Cardiac fibroblast (primary cell): ENCODE data around the gene AKAP8.

Experiments
- DNase-seq, 2 donors: peaks; one replicate each; pipeline versions ENCODE4 v3.0.0 to v3.0.0-alpha.2; 2010; ENCODE audit warnings: low read depth in 2 of 2
- H3K4me3 ChIP-seq, 2 donors: replicated peaks in 1 of 2; 1 replicate in 1 of 2; 2 replicates in 1 of 2; pipeline ENCODE4 v1.5.1; 2011; ENCODE audit warnings: low read depth in 2 of 2, low read length in 2 of 2, mild to moderate bottlenecking in 2 of 2, moderate library complexity in 1 of 2
- TF ChIP-seq, protein P1 (sequence below): IDR thresholded peaks from one replicate; pipeline ENCODE4 v1.5.1; 2011; ENCODE audit warnings: low read depth, mild to moderate bottlenecking, low read length, inconsistent platforms

The AKAP8 gene

DNA sequence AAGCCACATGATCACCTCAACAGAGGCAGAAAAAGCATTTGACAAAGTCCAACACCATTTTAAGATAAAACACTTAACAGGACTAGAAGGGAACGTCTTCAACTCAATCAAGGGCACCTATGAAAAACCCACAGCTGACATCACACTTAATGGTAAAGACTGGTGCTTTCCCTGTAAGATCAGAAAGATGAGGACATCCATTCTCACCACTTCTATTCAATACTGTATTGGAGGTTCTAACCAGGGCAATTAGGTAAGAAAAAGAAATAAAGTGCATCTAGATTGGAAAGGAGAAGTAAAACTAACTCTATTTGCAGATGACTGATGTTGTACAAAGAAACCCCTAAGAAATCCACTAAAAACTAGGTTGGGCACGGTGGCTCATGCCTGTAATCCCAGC lies 11.2 kb upstream of the AKAP8 start:
- TF ChIP-seq, protein P1, sequence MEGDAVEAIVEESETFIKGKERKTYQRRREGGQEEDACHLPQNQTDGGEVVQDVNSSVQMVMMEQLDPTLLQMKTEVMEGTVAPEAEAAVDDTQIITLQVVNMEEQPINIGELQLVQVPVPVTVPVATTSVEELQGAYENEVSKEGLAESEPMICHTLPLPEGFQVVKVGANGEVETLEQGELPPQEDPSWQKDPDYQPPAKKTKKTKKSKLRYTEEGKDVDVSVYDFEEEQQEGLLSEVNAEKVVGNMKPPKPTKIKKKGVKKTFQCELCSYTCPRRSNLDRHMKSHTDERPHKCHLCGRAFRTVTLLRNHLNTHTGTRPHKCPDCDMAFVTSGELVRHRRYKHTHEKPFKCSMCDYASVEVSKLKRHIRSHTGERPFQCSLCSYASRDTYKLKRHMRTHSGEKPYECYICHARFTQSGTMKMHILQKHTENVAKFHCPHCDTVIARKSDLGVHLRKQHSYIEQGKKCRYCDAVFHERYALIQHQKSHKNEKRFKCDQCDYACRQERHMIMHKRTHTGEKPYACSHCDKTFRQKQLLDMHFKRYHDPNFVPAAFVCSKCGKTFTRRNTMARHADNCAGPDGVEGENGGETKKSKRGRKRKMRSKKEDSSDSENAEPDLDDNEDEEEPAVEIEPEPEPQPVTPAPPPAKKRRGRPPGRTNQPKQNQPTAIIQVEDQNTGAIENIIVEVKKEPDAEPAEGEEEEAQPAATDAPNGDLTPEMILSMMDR: no peak
- H3K4me3 ChIP-seq: no peak overlapping the region
- no peak for DNase-seq

DNA sequence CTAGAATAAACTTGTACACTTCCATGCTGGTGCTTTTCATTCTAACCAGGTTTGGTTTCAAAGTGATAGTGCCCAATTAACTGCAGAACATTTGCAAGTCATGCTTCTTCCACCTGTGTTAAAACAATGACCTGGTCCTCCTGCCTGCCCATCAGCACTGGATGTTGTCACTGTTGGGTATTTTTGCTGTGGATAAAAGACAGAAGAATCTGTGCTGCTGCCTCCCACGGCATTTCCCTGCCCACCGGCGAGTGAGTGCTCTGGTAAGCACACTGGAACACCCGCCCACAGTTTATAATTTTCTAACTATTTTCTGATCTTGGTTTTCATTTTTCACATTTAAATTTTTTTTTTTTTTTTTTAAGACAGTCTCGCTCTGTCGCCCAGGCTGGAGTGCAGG lies 2.3 kb upstream of the AKAP8 start:
- TF ChIP-seq, protein P1: no peak
- H3K4me3 ChIP-seq: no peak overlapping the region
- no peak for DNase-seq

DNA sequence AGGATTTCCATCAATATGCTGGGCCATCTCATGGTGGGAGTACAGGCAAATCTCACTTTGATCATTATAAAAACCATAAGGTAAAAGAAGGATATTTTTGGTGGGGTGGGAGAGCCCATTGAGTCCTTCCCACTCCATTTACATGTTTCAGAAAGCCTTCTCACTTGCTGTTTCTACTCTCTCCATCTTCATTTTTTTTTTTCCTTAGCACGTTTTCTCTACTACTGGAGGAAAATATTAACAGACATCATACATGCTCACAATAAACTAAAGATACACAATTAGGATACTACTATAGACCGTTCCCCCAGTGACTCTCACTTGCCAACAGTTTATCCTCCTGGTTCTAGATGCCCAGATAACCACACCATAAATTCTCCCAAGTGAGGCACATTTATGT lies 1.8 kb upstream of the AKAP8 start:
- TF ChIP-seq, protein P1: no peak
- DNase-seq: no peak
- no peak overlapping the region for H3K4me3 ChIP-seq

DNA sequence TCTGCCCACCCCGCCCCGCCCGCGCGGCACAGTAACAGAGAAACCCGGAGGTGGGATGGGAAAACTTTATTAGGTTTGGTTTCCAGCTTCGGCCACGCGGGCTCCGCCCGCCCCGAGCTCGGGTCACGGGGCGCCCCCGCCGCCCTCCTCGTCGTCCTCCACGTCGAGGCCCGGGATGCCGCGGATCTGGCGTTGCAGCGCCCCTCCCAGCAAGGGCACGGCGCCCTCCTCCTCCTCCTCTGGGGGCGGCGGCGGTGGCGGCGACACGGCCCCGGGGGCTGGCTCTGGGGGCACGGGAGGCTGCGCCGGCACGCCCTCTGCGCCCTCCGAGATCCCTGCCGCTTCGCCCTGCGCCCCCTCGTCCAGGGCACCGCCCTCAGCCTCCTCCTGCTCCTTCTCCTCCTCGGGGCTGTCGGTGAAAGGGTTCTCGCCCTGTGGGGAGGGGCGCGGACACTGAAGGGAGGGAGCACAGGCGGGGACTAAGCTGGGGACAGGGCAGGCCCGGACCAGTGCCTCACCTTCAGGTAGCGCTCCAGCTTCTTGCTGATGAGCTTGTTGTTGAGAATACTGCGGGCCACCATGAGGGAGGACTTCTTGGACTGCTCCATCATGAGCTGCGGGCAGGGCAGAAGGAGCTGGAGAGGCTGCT lies 536 bp upstream of the AKAP8 start:
- DNase-seq: peak; percentile 39 to 50
- TF ChIP-seq, protein P1: no peak
- peak overlapping the region; percentile 57 to 62 for H3K4me3 ChIP-seq

DNA sequence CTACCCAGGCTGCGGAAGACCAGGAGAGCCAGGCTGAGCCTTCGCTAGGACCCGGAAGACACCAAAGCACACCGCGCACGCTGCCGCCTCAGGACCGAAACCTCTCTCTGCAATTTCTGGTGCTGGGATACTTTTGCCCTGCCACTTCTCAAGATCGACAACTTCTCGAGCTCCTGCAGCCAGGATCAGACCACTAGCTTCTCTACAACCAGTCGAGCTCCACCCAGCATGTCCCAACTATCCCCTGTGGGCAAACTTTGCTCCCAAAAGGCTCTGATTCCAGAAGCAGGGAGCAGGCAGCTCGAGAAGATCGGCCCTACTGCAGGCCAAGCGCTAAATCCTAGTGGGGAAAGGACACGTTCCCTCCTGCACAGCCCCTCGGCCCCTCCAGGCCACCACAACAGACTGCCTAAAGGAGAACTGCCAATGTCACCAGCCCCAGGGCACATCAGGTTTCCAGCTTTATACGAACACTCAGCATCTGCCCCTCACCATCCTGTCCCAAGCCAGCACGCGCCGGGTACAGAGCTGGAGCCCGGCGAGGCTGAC lies 979 bp downstream of the AKAP8 start:
- peak overlapping the region; percentile 98 for H3K4me3 ChIP-seq
- peak; percentile 58 to 61 for DNase-seq
- TF ChIP-seq, protein P1: no peak

DNA sequence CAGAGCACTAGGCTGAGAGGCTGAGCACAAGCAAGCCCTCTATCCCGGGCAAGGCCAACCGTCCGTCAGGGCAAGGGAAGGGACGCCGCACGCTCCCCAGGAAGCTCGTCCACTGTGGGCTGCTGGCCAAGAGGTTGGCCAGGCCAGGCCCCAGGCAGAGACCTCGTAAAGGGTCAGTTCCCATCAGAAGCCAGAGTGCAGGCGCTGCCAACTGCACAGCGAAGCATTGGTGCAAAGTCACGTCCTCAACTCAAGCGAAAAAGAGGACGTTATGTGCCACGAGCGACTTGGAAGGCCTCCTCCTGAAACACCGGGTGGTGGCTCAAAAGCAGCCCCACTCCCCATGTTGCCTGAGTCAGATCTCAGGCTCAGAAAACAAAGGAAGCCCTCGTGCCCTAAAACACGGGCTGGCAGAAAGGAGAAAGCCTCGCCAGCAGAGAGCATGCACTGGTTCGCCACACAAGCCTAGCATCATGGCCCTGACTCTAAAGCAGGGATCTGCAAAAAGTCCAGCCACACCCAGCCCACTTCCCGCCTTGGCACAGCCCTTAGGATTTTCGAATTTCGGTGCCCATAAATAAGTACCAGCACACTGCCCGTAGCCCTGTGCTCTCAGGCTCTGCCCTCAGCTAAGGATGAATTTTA lies 4.7 kb downstream of the AKAP8 start:
- TF ChIP-seq, protein P1: no peak
- no peak overlapping the region for H3K4me3 ChIP-seq
- peak in 1 of 2 donors; percentile 33 for DNase-seq
